ENCODE measurements around the gene MAP3K8. TPM values are rescaled to one million over a fixed set of nuclear protein-coding genes. Genes with fewer than 3 reads are reported as not detected.

Gene MAP3K8
- total and polyA plus RNA-seq, 9 of the 15 experiments (the other 6 are each of a cell fraction or from before 2014, with no cell fraction given), result 6.9 to 23.6 (median 13.6) TPM

- no peak for TF ChIP-seq ATF6 (CRISPR knock-in tag; IDR thresholded peaks at IDR 0.05)
- TF ChIP-seq ZBTB33 (CRISPR knock-in tag; IDR thresholded peaks at IDR 0.05), result peak; percentile 48
- peak in 1 of 2 experiments; percentile 94; a peak in 2 of 4 replicates for TF ChIP-seq ZMIZ1 (IDR thresholded peaks at IDR 0.05; ENCODE audit: low read depth in 2 of 2, low read length in 2 of 2)
- peak; percentile 97 for TF ChIP-seq CBFA2T3 (IDR thresholded peaks at IDR 0.05)
- no peak for TF ChIP-seq PREB (CRISPR knock-in tag; IDR thresholded peaks at IDR 0.05)
- TF ChIP-seq HDAC3 (IDR thresholded peaks at IDR 0.05; ENCODE audit: borderline replicate concordance, partially characterized antibody), result peak; percentile 91
- no peak for TF ChIP-seq ZNF696 (CRISPR knock-in tag; conservative IDR thresholded peaks at IDR 0.05)
- no peak for TF ChIP-seq ZKSCAN8 (CRISPR knock-in tag; IDR thresholded peaks at IDR 0.05)
- TF ChIP-seq MAZ (CRISPR knock-in tag; conservative IDR thresholded peaks at IDR 0.05 in 1 of 2, IDR thresholded peaks at IDR 0.05 in 1 of 2), result peak; percentile 23 to 54; a peak in 1 of 4 replicates
Observed at GRCh38 chr10:30437031-30437841, 3.3 kb downstream of the MAP3K8 start (continued).
